Common myeloid progenitor, CD34-positive (primary cell): ENCODE measurements around the gene COX8C.

Experiments used
- CTCF ChIA-PET: fragments of 350-600 bp; sonication (Branson Sonifier 250); formaldehyde crosslinking; loops from one replicate; lab custom pipeline; 2021; ENCODE audit warnings: antibody characterized with exemption; lab: Charles Lee
- POLR2A ChIA-PET: fragments of 350-600 bp; sonication (Branson Sonifier 250); formaldehyde crosslinking; loops from one replicate; lab custom pipeline; 2021; ENCODE audit warnings: antibody characterized with exemption; lab: Charles Lee
- DNase-seq, 3 donors: peaks; one replicate each; pipeline versions ENCODE4 v3.0.0 to v3.0.0-alpha.2; 2013
- H3K27ac ChIP-seq, 2 experiments: 1 replicate in 1 of 2; 2 replicates in 1 of 2; pipeline ENCODE4 v1.7.0; 2013; ENCODE audit warnings: inconsistent platforms in 2 of 2, low read length in 2 of 2, mild to moderate bottlenecking in 2 of 2, low read depth in 1 of 2, moderate library complexity in 1 of 2; ENCODE audit not compliant: severe bottlenecking in 2 of 2, insufficient read depth in 1 of 2, poor library complexity in 1 of 2
- H3K27me3 ChIP-seq, 5 experiments: replicated peaks in 2 of 5; 1 replicate in 3 of 5; 2 replicates in 2 of 5; pipeline versions ENCODE4 v1.6.1 to v1.7.0; 2013; ENCODE audit warnings: low read length in 4 of 5, mild to moderate bottlenecking in 2 of 5, moderate library complexity in 2 of 5, inconsistent platforms in 1 of 5; ENCODE audit not compliant: insufficient read depth in 5 of 5, control insufficient read depth in 4 of 5
- H3K36me3 ChIP-seq, 4 experiments: 1 replicate in 2 of 4; 2 replicates in 2 of 4; pipeline versions ENCODE4 v1.6.1 to v1.7.0; 2013; ENCODE audit warnings: low read length in 3 of 4, control low read depth in 1 of 4, mild to moderate bottlenecking in 1 of 4; ENCODE audit not compliant: control insufficient read depth in 4 of 4, insufficient read depth in 4 of 4
- H3K4me1 ChIP-seq, 4 experiments: 1 replicate in 3 of 4; 2 replicates in 1 of 4; pipeline versions ENCODE4 v1.6.1 to v1.7.1; 2013; ENCODE audit warnings: low read length in 3 of 4, mild to moderate bottlenecking in 3 of 4, control low read depth in 1 of 4, inconsistent platforms in 1 of 4, moderate library complexity in 1 of 4; ENCODE audit not compliant: control insufficient read depth in 4 of 4, insufficient read depth in 4 of 4; ENCODE audit errors: control extremely low read depth in 1 of 4
- H3K4me3 ChIP-seq, 7 experiments: 1 replicate in 4 of 7; 2 replicates in 3 of 7; pipeline versions ENCODE4 v1.5.1 to v1.7.0; 2013; ENCODE audit warnings: mild to moderate bottlenecking in 7 of 7, low read length in 6 of 7, moderate library complexity in 6 of 7, inconsistent platforms in 2 of 7, low read depth in 2 of 7, control low read depth in 1 of 7; ENCODE audit not compliant: insufficient read depth in 4 of 7, control insufficient read depth in 1 of 7; ENCODE audit errors: extremely low read depth in 1 of 7
- H3K9me3 ChIP-seq, 5 experiments: 1 replicate in 4 of 5; 2 replicates in 1 of 5; pipeline versions ENCODE4 v1.6.1 to v1.7.1; 2013; ENCODE audit warnings: low read length in 4 of 5, mild to moderate bottlenecking in 2 of 5, inconsistent platforms in 1 of 5, low read depth in 1 of 5, moderate library complexity in 1 of 5; ENCODE audit not compliant: control insufficient read depth in 4 of 5, insufficient read depth in 2 of 5; ENCODE audit errors: control extremely low read depth in 1 of 5
- WGBS: methylation state at CpG from one replicate; pipeline ENCODE4 v1.1.5; 2013; ENCODE audit not compliant: insufficient coverage; 5-methylcytosine and 5-hydroxymethylcytosine counted together

The COX8C gene

GRCh38 chr14:93320489-93320888, 26.5 kb upstream of the COX8C start:
- ChIA-PET POLR2A (no interaction called here), CTCF (interaction anchor here (1.1 kb wide), 1 partner anchor 29 kb away, joined by 3 read pairs; no protein-coding TSS in a partner anchor)
- Histone ChIP-seq H3K4me1 (peaks cover 0 to 43% (median 25%) of the 10 kb centered on the region in 4 experiments), H3K4me3 (no peak overlapping the region), H3K9me3 (no peaks in the 10 kb centered on the region), H3K36me3 (peaks cover 0 to 7% (median 2%) of the 10 kb centered on the region in 4 experiments), H3K27me3 (no peaks in the 10 kb centered on the region), H3K27ac (no peak overlapping the region)
- no peak for DNase-seq

GRCh38 chr14:93322929-93323599, 23.9 kb upstream of the COX8C start:
- WGBS = 100% methylated on average over 1 of the region's 5 CpGs
- Histone ChIP-seq H3K9me3 (no peaks in the 10 kb centered on the region), H3K36me3 (peaks cover 0 to 7% (median 2%) of the 10 kb centered on the region in 4 experiments), H3K27me3 (no peaks in the 10 kb centered on the region), H3K4me1 (peaks cover 0 to 34% (median 17%) of the 10 kb centered on the region in 4 experiments), H3K4me3 (no peak overlapping the region), H3K27ac (no peak overlapping the region)
- ChIA-PET POLR2A (no interaction called here), CTCF (interaction anchor here (1.4 kb wide), 1 partner anchor 13 kb away, joined by 3 read pairs; no protein-coding TSS in a partner anchor)
- DNase-seq = peak in 2 of 3 donors; percentile 24 to 44

- POLR2A ChIA-PET = no interaction called here
- no peak for DNase-seq
- CTCF ChIA-PET = interaction anchor here (1.4 kb wide), 1 partner anchor 13 kb away, joined by 3 read pairs; no protein-coding TSS in a partner anchor
- Histone ChIP-seq H3K4me3 (no peak overlapping the region), H3K36me3 (peaks cover 0 to 7% (median 2%) of the 10 kb centered on the region in 4 experiments), H3K4me1 (peaks cover 0 to 28% (median 12%) of the 10 kb centered on the region in 4 experiments), H3K9me3 (no peaks in the 10 kb centered on the region), H3K27me3 (no peaks in the 10 kb centered on the region), H3K27ac (no peak overlapping the region)
- WGBS = 89% methylated on average over 1 of the region's 4 CpGs
These were observed 23.3 kb upstream of the COX8C start for GRCh38 chr14:93323600-93324174.

- Histone ChIP-seq H3K36me3 (peaks cover 0 to 7% (median 2%) of the 10 kb centered on the region in 4 experiments), H3K9me3 (no peaks in the 10 kb centered on the region), H3K27me3 (no peaks in the 10 kb centered on the region), H3K27ac (no peak overlapping the region), H3K4me3 (no peak overlapping the region), H3K4me1 (peaks cover 7 to 18% (median 15%) of the 10 kb centered on the region in 4 experiments)
- 97% methylated on average over 5 of the region's 5 CpGs for WGBS
- ChIA-PET CTCF (no interaction called here), POLR2A (no interaction called here)
- no peak for DNase-seq
These were observed 20.8 kb upstream of the COX8C start for GRCh38 chr14:93326196-93326595.

GRCh38 chr14:93328546-93328945, 18.4 kb upstream of the COX8C start:
- POLR2A ChIA-PET = no interaction called here
- no peak overlapping the region for H3K4me3 ChIP-seq
- H3K27ac ChIP-seq = no peak overlapping the region
- 100% methylated on average over 2 of the region's 6 CpGs for WGBS
- CTCF ChIA-PET = no interaction called here
- no peaks in the 10 kb centered on the region for H3K9me3 ChIP-seq
- H3K4me1 ChIP-seq = peaks cover 15 to 31% (median 20%) of the 10 kb centered on the region in 4 experiments
- peaks cover 0 to 7% (median 2%) of the 10 kb centered on the region in 4 experiments for H3K36me3 ChIP-seq
- DNase-seq = no peak
- H3K27me3 ChIP-seq = no peaks in the 10 kb centered on the region

GRCh38 chr14:93329965-93330608, 16.9 kb upstream of the COX8C start:
- ChIA-PET POLR2A (no interaction called here), CTCF (interaction anchor here (0.9 kb wide), 1 partner anchor 32 kb away, joined by 3 read pairs; no protein-coding TSS in a partner anchor)
- Histone ChIP-seq H3K27ac (peak overlapping the region in 1 of 2 experiments; percentile 16), H3K36me3 (no peaks in the 10 kb centered on the region), H3K9me3 (no peaks in the 10 kb centered on the region), H3K4me1 (peaks cover 19 to 38% (median 24%) of the 10 kb centered on the region in 4 experiments), H3K27me3 (no peaks in the 10 kb centered on the region), H3K4me3 (no peak overlapping the region)
- WGBS = 87% methylated on average over 4 of the region's 5 CpGs
- no peak for DNase-seq
